B cell (primary cell): ENCODE measurements around the gene NCAPH2.

ENCODE experiments used
- EZH2 ChIP-seq: IDR thresholded peaks from 2 replicates; pipeline ENCODE4 v1.6.1; 2012; ENCODE audit warnings: borderline replicate concordance, low read depth, mild to moderate bottlenecking, moderate library complexity, low read length; ENCODE audit not compliant: insufficient read depth, poor library complexity, severe bottlenecking
- TF ChIP-seq, protein P1 (sequence below): fragments of 200-600 bp; IDR thresholded peaks from one replicate; pipeline ENCODE4 v1.8.0; 2022; ENCODE audit warnings: antibody characterized with exemption, mild to moderate bottlenecking

- TF ChIP-seq, protein P1, sequence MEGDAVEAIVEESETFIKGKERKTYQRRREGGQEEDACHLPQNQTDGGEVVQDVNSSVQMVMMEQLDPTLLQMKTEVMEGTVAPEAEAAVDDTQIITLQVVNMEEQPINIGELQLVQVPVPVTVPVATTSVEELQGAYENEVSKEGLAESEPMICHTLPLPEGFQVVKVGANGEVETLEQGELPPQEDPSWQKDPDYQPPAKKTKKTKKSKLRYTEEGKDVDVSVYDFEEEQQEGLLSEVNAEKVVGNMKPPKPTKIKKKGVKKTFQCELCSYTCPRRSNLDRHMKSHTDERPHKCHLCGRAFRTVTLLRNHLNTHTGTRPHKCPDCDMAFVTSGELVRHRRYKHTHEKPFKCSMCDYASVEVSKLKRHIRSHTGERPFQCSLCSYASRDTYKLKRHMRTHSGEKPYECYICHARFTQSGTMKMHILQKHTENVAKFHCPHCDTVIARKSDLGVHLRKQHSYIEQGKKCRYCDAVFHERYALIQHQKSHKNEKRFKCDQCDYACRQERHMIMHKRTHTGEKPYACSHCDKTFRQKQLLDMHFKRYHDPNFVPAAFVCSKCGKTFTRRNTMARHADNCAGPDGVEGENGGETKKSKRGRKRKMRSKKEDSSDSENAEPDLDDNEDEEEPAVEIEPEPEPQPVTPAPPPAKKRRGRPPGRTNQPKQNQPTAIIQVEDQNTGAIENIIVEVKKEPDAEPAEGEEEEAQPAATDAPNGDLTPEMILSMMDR, result no peak
- no peak for TF ChIP-seq EZH2
Observed at GRCh38 chr22:50461536-50461935, 46.5 kb upstream of the NCAPH2 start.
